ENCODE measurements around the gene KCNMA1.

DNA sequence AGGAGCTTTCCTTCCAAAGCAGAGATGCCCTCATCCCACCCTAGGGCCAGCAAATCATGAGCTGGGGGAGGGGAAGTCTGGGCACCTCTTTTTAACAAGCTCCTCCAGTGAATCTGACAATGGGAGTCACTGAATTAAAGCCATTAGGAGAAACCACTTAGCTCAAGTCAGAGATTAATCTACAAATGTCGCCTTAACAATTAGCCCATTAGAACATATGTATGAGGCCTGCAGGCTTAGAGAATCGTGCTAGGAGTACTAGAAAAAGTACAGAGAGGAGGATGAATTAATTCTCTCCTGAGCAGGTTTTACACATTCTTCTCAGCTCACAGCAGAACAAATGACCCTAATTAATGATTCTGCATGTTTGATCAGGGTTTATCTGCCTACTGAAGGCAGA lies 381.3 kb downstream of the KCNMA1 start:
- TF ChIP-seq, protein P1, sequence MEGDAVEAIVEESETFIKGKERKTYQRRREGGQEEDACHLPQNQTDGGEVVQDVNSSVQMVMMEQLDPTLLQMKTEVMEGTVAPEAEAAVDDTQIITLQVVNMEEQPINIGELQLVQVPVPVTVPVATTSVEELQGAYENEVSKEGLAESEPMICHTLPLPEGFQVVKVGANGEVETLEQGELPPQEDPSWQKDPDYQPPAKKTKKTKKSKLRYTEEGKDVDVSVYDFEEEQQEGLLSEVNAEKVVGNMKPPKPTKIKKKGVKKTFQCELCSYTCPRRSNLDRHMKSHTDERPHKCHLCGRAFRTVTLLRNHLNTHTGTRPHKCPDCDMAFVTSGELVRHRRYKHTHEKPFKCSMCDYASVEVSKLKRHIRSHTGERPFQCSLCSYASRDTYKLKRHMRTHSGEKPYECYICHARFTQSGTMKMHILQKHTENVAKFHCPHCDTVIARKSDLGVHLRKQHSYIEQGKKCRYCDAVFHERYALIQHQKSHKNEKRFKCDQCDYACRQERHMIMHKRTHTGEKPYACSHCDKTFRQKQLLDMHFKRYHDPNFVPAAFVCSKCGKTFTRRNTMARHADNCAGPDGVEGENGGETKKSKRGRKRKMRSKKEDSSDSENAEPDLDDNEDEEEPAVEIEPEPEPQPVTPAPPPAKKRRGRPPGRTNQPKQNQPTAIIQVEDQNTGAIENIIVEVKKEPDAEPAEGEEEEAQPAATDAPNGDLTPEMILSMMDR (IDR thresholded peaks at IDR 0.05) = no peak
- no peak for TF ChIP-seq POLR2A (IDR thresholded peaks at IDR 0.05)
